ELF-1 (cell line): ENCODE results near the gene SLC25A34.
A peak's percentile ranks its signal among the peaks of the same experiment; 100 is the strongest.
"Not testable (repeated sequence)": the region's sequence is repeated elsewhere in the genome, so short reads cannot be mapped to it uniquely, and the experiment has no call there.

Source experiments
- DNase-seq: peaks from one replicate; pipeline ENCODE4 v3.0.0-alpha.2; 2016; ENCODE audit warnings: low read depth, low spot score

Gene SLC25A34

GRCh38 chr1:15736038-15736891 lies at the start of gene SLC25A34:
Gene SLC25A34, plus strand, starts transcription at chr1:15736258. Its CDS starts 228 bp downstream, at chr1:15736486.
- no peak for DNase-seq

GRCh38 chr1:15687446-15687845 lies 48.6 kb upstream of the SLC25A34 start:
- DNase-seq = no peak

GRCh38 chr1:15690317-15690716 lies 45.7 kb upstream of the SLC25A34 start:
- no peak for DNase-seq

- DNase-seq = no peak
These were observed 44.5 kb upstream of the SLC25A34 start for GRCh38 chr1:15691434-15692032.

GRCh38 chr1:15692121-15692682 lies 43.9 kb upstream of the SLC25A34 start:
- DNase-seq = no peak

- DNase-seq = no peak
These were observed 42.7 kb upstream of the SLC25A34 start for GRCh38 chr1:15693371-15693770.

GRCh38 chr1:15696956-15697521 lies 39.0 kb upstream of the SLC25A34 start:
- no peak for DNase-seq

- DNase-seq = no peak
These were observed 37.9 kb upstream of the SLC25A34 start for GRCh38 chr1:15698201-15698600.

- DNase-seq = not testable (repeated sequence)
These were observed 36.7 kb upstream of the SLC25A34 start for GRCh38 chr1:15699321-15699720.

GRCh38 chr1:15700508-15700907 lies 35.5 kb upstream of the SLC25A34 start:
- DNase-seq = no peak

GRCh38 chr1:15701784-15702183 lies 34.3 kb upstream of the SLC25A34 start:
- DNase-seq = peak; percentile 51

- DNase-seq = peak; percentile 55
These were observed 33.1 kb upstream of the SLC25A34 start for GRCh38 chr1:15702722-15703550.

- DNase-seq = peak; percentile 54
These were observed 32.5 kb upstream of the SLC25A34 start for GRCh38 chr1:15703562-15703961.

GRCh38 chr1:15704526-15705183 lies 31.4 kb upstream of the SLC25A34 start:
- DNase-seq = no peak

- no peak for DNase-seq
These were observed 30.9 kb upstream of the SLC25A34 start for GRCh38 chr1:15705184-15705566.

- DNase-seq = no peak
These were observed 29.3 kb upstream of the SLC25A34 start for GRCh38 chr1:15706751-15707150.

- no peak for DNase-seq
These were observed 28.7 kb upstream of the SLC25A34 start for GRCh38 chr1:15707239-15707925.

GRCh38 chr1:15708486-15709137 lies 27.4 kb upstream of the SLC25A34 start:
- no peak for DNase-seq

- no peak for DNase-seq
These were observed 26.8 kb upstream of the SLC25A34 start for GRCh38 chr1:15709226-15709625.

- no peak for DNase-seq
These were observed 23.9 kb upstream of the SLC25A34 start for GRCh38 chr1:15712168-15712567.
